ENCODE measurements around the gene METTL24. TPM values are rescaled to one million over a fixed set of nuclear protein-coding genes. Genes with fewer than 3 reads are reported as not detected.

METTL24 gene
- total and polyA plus RNA-seq, 2 donors (not counting 1 experiment from before 2014, with no cell fraction given) = 0.18 to 2.6 TPM

DNA sequence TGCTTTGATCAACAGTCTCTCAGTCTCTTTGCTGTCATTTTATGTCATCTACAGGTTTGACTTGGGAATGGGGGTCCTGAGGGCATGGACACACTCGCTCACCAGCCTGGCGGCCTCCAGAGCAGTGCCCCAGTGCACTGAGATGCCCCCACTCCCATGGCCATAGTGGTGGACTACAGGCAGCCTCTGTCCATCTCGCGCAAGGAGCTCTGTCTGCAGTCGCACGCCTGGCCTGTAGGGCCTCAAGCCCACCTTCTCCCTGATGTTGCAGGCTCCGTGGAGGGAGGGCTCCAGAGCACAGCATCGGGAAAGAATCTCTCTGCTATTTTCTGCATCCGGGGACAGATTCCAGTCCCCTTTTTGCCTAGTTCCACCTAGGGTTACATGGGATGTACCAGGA lies 34.6 kb upstream of the METTL24 start:
- TF ChIP-seq, protein P1, sequence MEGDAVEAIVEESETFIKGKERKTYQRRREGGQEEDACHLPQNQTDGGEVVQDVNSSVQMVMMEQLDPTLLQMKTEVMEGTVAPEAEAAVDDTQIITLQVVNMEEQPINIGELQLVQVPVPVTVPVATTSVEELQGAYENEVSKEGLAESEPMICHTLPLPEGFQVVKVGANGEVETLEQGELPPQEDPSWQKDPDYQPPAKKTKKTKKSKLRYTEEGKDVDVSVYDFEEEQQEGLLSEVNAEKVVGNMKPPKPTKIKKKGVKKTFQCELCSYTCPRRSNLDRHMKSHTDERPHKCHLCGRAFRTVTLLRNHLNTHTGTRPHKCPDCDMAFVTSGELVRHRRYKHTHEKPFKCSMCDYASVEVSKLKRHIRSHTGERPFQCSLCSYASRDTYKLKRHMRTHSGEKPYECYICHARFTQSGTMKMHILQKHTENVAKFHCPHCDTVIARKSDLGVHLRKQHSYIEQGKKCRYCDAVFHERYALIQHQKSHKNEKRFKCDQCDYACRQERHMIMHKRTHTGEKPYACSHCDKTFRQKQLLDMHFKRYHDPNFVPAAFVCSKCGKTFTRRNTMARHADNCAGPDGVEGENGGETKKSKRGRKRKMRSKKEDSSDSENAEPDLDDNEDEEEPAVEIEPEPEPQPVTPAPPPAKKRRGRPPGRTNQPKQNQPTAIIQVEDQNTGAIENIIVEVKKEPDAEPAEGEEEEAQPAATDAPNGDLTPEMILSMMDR (conservative IDR thresholded peaks at IDR 0.05 in 1 of 2, IDR thresholded peaks at IDR 0.05 in 1 of 2; ENCODE audit: low read depth in 1 of 2, low read length in 2 of 2) = no peak
- TF ChIP-seq EZH2 (IDR thresholded peaks at IDR 0.05; ENCODE audit: low read length, missing control alignments) = no peak
- DNase-seq (ENCODE audit: low read depth in 2 of 2) = no peak
- Histone ChIP-seq H3K4me2 (ENCODE audit: extremely low read depth, insufficient read depth, low read length) (no peak overlapping the region), H3K9ac (ENCODE audit: insufficient read depth, low read length) (no peak overlapping the region), H3K4me1 (ENCODE audit: control insufficient read depth, extremely low read depth, insufficient read depth, low read length) (no peaks in the 10 kb centered on the region), H4K20me1 (ENCODE audit: control insufficient read depth, extremely low read depth, insufficient read depth, low read length) (no peaks in the 10 kb centered on the region), H3K79me2 (ENCODE audit: control insufficient read depth, insufficient read depth, low read length) (no peaks in the 10 kb centered on the region), H3K4me3 (replicated peaks in 1 of 4; ENCODE audit: control extremely low read depth in 1 of 4, insufficient read depth in 1 of 4, low read depth in 3 of 4, low read length in 4 of 4) (no peak overlapping the region), H2AFZ (ENCODE audit: low read length) (no peak overlapping the region), H3K36me3 (ENCODE audit: control insufficient read depth, insufficient read depth, low read length) (no peaks in the 10 kb centered on the region), H3K9me3 (ENCODE audit: control insufficient read depth, insufficient read depth, low read depth, low read length) (no peaks in the 10 kb centered on the region), H3K27ac (ENCODE audit: insufficient read depth, low read length) (no peak overlapping the region), H3K27me3 (ENCODE audit: control insufficient read depth, insufficient read depth, low read length) (no peaks in the 10 kb centered on the region)

DNA sequence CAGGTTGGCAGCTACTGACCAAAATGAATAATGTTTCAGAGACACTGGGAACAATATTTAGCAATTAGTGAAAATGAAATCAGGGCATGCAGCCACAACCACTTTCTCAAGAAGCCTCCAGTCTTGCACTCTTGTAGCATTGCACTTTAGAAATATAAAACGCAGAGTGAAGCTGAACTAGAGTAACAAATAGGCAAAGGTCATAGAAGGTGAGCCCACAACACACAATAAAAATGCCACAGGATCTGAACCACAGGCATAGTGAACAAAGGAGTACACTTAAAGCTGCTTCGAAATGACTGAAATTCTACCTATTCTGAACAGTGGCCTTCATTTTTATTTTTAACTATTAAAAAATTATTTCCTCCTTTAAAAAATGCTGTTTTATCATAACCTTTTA lies 32.3 kb upstream of the METTL24 start:
- no peaks in the 10 kb centered on the region for H4K20me1 ChIP-seq (ENCODE audit: control insufficient read depth, extremely low read depth, insufficient read depth, low read length)
- no peak overlapping the region for H3K9ac ChIP-seq (ENCODE audit: insufficient read depth, low read length)
- H2AFZ ChIP-seq (ENCODE audit: low read length) = no peak overlapping the region
- H3K4me2 ChIP-seq (ENCODE audit: extremely low read depth, insufficient read depth, low read length) = no peak overlapping the region
- no peaks in the 10 kb centered on the region for H3K4me1 ChIP-seq (ENCODE audit: control insufficient read depth, extremely low read depth, insufficient read depth, low read length)
- H3K4me3 ChIP-seq (replicated peaks in 1 of 4; ENCODE audit: control extremely low read depth in 1 of 4, insufficient read depth in 1 of 4, low read depth in 3 of 4, low read length in 4 of 4) = no peak overlapping the region
- no peak for DNase-seq (ENCODE audit: low read depth in 2 of 2)
- H3K9me3 ChIP-seq (ENCODE audit: control insufficient read depth, insufficient read depth, low read depth, low read length) = no peaks in the 10 kb centered on the region
- H3K79me2 ChIP-seq (ENCODE audit: control insufficient read depth, insufficient read depth, low read length) = no peaks in the 10 kb centered on the region
- H3K27me3 ChIP-seq (ENCODE audit: control insufficient read depth, insufficient read depth, low read length) = no peaks in the 10 kb centered on the region
- TF ChIP-seq, protein P1 (conservative IDR thresholded peaks at IDR 0.05 in 1 of 2, IDR thresholded peaks at IDR 0.05 in 1 of 2; ENCODE audit: low read depth in 1 of 2, low read length in 2 of 2) = no peak
- no peak for TF ChIP-seq EZH2 (IDR thresholded peaks at IDR 0.05; ENCODE audit: low read length, missing control alignments)
- no peaks in the 10 kb centered on the region for H3K36me3 ChIP-seq (ENCODE audit: control insufficient read depth, insufficient read depth, low read length)
- no peak overlapping the region for H3K27ac ChIP-seq (ENCODE audit: insufficient read depth, low read length)

DNA sequence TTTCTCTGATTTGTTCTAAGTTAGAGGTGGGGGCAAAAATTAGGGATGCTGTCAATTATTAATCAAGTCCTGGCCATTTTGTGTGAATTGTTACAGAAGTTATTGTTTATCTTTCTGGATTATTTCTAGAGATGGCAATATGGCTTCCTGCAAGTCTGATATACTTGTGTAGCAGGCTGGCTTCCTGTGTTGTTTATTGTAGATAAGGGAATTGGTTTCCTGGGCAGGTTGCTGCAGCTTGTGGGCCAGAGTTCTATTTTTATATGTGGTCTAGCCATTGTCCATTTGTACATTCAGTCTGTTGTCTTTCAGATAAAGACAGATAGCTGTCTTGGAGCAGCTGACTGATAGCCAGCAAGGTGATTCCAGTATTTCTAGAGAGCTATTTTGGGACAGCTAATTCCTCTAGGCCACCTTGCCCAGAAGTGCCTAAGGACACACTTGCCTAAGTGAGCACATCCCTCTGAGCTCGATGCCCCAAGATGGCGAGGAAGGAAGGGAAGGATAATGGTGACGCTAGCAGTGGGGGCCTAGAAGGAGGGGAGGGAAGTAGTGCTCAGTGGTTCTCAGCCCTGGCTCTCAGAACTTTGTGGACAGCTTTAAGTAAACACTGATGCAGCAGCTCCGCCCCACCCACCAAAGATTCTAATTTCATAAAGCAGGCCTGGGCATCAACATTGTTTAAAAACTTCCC lies 31.7 kb upstream of the METTL24 start:
- no peak for TF ChIP-seq EZH2 (IDR thresholded peaks at IDR 0.05; ENCODE audit: low read length, missing control alignments)
- TF ChIP-seq, protein P1 (conservative IDR thresholded peaks at IDR 0.05 in 1 of 2, IDR thresholded peaks at IDR 0.05 in 1 of 2; ENCODE audit: low read depth in 1 of 2, low read length in 2 of 2) = no peak
- H3K4me1 ChIP-seq (ENCODE audit: control insufficient read depth, extremely low read depth, insufficient read depth, low read length) = no peaks in the 10 kb centered on the region
- no peaks in the 10 kb centered on the region for H3K27me3 ChIP-seq (ENCODE audit: control insufficient read depth, insufficient read depth, low read length)
- H3K9me3 ChIP-seq (ENCODE audit: control insufficient read depth, insufficient read depth, low read depth, low read length) = no peaks in the 10 kb centered on the region
- no peaks in the 10 kb centered on the region for H3K79me2 ChIP-seq (ENCODE audit: control insufficient read depth, insufficient read depth, low read length)
- H3K27ac ChIP-seq (ENCODE audit: insufficient read depth, low read length) = no peak overlapping the region
- no peak overlapping the region for H3K4me3 ChIP-seq (replicated peaks in 1 of 4; ENCODE audit: control extremely low read depth in 1 of 4, insufficient read depth in 1 of 4, low read depth in 3 of 4, low read length in 4 of 4)
- H4K20me1 ChIP-seq (ENCODE audit: control insufficient read depth, extremely low read depth, insufficient read depth, low read length) = no peaks in the 10 kb centered on the region
- no peak overlapping the region for H3K9ac ChIP-seq (ENCODE audit: insufficient read depth, low read length)
- H3K36me3 ChIP-seq (ENCODE audit: control insufficient read depth, insufficient read depth, low read length) = no peaks in the 10 kb centered on the region
- DNase-seq (ENCODE audit: low read depth in 2 of 2) = peak in 1 of 2 donors; percentile 4
- no peak overlapping the region for H3K4me2 ChIP-seq (ENCODE audit: extremely low read depth, insufficient read depth, low read length)
- no peak overlapping the region for H2AFZ ChIP-seq (ENCODE audit: low read length)

Measured in fibroblast of lung (primary cell).